GM11168 (cell line): ENCODE data around the gene CDK5RAP2.

Source experiments
- in situ Hi-C: fragments of 300-500 bp; cut with MboI; formaldehyde crosslinking; loops from one replicate; pipeline ENCODE4 v1.12.0; 2022; ENCODE audit warnings: low sequenced_read_pairs; ENCODE audit not compliant: unreplicated experiment

The CDK5RAP2 gene

DNA sequence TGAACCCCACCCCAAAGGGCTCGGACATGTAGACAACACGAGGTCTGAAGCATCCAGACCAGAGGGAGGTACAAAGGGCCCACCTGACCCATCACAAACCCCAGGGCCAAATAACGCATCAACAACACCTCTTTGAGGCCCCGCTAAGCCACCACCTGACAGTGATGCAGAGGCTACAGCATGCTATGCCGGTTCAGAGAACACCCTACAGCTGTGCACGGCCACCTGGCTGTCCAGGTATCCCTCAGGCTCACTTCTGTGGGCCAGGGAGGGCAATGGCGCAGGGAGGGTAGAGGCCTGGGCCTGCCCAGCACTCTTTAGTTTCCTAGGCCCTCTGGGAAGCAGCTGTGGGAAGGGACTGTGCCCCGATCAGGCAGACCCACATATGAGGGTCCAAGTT is 190.1 kb downstream of the CDK5RAP2 start:
- in situ Hi-C loops: no loop called here

DNA sequence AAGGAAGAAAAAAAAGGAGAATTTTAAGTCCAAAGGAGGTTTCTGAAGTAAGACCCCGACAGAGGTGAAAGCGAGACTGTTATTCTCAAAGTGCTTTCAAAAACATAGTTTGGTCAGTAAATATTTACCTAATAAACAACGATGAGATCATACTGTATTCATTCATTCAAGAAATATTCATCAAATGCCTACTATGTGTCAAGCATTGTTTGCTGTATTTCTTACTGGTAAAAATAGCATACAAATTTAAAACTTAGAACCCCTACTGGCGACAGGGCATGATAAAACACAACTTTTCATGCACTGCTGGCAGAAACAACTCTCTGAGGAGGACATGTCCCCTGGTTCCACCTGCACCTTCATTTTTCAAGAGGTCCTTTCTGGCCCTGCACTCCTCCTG is 190.7 kb downstream of the CDK5RAP2 start:
- in situ Hi-C loops: no loop called here

DNA sequence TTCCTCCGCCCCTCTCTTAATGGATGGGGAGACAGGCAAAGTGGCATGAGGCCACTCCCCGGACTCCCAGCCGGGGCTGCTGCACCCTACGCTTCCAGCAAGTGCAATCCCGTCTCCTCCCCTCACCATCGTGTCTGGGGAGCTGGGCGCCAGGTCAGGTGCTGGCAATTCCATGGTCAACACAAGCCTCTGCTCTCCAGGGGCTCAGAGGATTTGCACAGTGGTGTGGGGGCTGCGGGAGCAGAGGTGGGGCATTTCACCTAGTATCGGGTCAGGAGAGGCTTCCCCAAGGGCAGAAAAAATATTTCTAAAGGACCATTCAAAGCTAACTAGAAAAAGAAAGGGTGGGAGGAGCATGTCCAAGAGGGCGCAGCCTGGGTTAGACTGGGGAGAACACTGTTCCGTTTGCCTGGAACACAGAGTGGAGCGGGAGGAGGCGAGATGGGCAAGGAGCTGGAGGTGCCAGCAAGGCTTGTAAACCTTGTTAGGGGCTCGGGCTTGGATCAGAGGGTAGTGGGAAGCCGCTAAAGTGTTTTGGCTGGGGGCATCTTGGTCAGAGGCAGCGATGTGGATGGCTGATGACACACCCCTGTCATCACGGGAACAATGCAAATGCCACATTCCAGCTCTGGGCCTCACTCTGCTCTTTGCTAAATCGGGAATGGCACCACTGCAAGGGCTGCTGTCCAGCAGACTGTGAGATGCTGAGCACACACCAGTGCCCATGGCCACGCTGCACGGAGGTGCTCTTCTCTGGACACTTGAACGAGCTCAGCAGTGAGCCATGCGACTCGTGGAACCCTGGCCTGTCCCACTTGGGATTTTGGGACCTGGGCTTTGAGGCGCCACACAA is 191.7 kb downstream of the CDK5RAP2 start:
- in situ Hi-C loops: no loop called here

DNA sequence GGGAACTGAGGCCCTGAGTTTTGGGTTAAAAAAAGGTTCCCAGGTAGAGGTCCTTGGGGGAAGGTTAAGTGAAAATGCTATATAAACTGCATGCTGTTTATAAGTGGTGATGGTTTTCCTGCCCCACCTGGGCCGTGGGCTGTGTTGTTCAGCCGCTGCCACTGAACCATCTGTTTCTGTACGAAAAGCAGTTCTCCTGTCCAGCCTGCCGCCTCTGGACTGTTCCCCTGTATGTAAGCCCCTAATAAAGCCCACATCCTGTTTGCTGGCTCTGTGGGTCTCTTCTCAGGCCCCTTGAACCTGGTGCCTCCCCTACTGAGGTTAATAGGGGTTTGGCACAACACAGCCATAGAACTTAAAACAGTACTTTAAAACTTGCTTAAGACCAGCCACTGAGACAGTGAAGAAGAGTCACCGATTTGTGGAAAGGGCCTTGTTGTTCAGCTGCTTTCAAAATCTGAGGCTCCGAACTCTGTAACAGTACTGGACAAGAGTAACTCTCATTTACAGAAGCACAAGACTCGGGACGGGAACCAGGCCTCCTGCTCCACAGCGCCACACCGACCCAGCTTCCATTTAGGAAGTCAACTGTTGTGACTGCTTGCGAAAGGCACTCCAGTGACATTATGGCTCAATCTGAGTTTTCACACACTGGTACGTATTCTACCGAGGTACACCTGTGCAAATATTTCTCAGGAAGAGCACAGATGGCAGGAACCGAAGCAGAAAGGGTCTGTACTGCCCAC is 192.5 kb downstream of the CDK5RAP2 start:
- in situ Hi-C loops: no loop called here

DNA sequence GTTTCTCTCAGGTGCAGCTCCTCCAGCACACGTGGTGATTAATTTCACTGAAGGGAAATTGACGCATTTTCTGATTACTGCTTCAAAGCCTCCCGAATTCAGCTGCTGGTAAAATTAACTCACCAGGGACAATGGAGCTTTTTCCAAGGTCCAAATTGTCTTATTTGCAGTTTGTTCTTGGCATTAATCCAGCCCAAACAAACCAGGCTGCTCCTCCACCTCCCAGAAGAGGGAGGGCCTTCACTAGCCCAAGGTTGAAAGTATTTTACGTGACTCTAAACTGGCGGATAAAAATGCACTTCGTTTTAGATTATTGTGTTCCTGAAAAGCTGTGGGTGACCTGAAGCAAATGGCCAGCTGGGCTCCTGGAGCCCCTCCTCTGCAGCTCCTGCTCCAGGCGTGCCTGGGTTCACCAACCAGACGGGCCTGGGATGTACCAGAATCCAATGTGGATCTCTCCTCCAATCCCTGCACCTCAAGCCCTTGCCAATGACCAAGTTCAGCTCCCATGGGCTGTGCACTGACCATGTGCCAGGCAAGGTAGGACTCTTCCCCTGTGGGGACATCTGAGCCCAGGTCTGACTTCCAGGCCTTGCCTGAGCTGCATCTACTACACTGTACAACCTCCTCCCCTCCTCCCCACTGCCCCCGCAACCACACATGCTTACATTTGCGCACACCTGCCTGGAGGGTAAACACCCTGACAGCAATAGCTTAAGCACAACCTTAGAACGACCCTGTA is 193.4 kb downstream of the CDK5RAP2 start:
- in situ Hi-C loops: no loop called here

DNA sequence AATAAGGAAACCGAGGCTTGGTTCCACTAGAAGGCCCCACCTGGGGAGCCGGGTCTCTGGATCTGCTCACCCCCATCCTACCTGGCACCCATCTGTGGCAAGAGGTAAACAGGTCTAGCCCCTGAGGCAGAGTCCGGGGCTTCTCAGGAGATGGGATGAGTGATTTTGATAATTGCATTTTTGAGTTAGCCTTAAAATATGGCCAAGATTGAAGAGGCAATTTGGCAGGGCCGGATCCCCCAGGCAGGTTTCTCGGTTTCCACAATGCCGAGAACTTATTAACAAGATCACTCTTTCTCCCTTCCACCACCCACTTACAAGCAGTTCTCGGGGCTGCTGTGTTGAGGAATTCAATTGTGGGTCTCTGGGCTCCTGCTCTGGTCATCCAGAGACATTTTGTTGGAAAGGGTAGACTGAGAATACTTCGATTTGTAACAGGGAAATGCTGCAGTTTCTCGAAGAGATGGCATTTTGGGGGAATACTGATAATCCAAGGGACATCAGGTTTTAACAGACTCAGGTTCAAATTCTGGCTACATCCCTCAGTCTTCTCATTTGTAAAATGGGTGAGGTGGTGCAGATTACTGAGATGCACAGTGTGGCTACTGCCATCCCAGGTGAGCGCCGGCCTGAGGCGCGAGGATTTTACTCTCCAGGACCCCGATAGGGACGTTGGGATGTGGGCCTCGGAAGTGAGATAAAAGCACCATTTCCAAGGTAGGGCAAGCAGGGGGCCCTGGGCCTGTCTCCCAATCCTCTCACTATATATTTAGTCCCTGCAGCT is 194.2 kb downstream of the CDK5RAP2 start:
- in situ Hi-C loops: no loop called here

DNA sequence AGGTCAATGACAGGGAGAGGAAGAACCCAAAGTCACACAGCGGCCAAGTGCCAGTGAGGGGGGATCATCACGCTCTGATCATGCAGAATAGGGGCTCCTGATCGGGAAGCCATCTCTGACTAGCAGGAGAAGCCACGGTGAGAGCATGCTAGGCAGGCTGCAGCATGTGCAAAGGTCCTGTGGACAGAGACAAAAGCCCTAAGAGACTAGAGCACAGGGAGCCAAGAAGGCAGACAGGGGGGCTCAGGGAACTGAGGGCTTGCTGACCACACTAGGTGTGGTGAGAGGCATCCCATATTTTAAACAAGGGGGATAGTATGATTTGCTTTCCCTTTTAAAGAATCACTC is 195.1 kb downstream of the CDK5RAP2 start:
- in situ Hi-C loops: no loop called here

DNA sequence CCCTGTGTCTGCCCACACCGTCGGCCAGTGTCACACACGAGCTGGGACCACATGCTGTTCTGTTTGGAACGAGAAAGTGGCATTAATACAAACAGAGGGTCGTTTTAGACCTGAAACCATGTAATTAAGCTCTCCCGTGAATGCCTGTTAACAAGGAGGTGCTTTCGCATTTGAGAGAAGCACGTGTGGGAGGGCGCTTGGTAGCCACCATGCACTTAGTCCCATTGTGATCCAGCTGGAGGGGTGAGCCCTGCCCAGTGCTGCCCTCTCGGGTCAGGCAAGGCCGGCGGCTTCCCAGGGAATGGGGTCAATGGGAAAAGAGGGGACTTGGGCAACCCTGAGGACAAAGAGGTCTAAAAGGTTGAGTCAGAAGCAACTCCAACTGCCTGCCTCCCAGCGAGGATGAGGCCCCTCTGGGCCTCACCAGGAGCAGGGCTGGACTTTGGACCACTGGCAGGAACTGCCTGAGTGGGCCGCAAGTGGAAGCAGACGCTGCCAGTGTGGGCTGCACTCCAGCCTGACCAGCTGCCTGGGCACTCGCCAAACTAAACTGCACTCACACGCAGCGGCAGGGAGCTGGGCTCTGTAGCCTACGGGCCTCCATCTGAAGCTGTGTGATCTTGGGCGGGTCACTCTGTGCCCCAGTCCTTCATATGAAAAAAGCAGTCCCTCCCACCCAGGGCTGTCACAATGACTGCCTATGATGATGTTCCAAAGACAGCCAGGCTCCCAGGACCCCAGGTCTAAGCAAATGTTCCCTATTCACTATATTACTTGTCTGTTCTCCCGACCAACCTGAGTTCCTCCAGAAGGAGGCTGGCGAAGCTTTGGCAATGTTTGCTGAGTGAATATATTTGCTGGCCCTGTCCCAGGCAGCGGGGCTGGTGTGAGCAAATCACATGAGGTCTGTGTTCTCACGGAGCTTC is 195.7 kb downstream of the CDK5RAP2 start:
- in situ Hi-C loops: no loop called here

DNA sequence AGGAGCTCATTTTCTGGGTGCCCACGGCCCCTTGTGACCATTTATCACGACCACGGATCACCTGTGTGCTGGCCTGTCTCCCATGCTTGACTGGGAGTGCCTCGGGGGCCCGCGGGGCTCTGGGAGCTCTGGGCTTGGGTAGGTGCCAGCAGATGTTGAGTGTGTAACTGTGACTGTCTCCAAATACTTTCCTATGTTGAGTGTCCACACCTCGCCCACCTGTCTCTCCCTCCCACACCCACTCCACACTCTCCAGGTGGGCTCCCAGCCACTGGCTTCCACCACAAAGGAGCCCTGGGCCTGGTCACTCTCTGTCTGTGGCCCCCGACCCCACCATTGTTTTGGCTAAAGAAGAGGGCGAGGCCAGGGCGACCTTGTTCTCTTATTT is 196.4 kb downstream of the CDK5RAP2 start:
- in situ Hi-C loops: no loop called here

DNA sequence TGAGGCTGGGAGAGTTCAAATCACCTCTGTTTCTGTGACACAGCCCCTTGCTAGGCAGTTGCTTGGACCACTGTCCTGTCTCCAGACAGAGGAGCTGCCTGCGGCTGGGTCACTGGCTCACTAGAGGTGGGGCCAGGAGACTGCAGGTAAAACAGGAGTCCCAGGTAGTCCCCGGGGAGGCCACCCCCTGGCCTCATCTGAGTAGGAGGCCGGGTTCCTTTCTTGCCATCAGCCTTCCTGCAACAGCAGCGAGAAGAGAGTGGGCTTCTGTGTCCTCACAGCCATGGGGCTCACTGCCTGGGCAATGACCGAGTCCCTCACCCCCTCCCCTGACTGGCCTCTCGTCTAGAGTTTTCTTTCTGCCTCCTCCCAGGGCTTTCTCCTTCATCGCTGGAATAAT is 197.5 kb downstream of the CDK5RAP2 start:
- in situ Hi-C loops: no loop called here

DNA sequence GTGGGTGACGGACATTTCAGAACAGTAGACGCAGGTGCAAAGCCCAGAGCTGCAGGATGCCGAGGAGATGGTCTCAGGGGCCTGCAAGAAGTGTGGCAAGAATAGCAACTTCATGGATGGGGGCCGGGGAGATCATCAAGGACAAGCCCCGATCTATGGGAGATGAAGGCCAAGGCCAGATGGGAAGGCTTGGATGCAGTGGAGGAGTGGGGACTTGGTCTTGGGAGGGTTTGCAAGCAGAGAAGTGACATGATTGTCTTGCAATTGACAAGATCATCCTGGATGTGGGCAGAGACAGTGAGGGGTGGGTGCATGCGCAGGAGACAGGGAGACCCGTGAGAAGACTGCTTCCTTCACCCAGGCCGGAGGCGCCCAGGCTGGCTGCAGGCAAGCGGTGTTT is 198.1 kb downstream of the CDK5RAP2 start:
- in situ Hi-C loops: no loop called here

DNA sequence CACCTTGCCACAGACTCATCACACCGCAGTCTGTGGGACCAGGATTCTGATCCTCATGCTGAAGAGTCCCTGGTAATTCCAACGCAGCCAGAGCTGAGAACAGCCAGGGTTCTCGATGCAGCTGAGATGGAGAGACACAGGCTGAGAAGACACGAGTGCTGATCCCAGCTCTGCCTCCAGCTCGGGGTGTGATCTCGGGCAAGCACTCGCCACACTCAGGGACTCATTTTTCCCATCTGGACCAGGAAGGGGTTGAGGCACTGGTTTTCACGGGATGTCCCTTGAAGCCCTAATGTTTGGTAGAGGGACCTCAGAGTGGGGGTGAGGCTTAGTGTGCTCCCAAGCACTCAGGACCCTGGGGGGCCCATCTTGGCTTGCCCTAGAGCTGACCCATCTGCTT is 200.4 kb downstream of the CDK5RAP2 start:
- in situ Hi-C loops: no loop called here

DNA sequence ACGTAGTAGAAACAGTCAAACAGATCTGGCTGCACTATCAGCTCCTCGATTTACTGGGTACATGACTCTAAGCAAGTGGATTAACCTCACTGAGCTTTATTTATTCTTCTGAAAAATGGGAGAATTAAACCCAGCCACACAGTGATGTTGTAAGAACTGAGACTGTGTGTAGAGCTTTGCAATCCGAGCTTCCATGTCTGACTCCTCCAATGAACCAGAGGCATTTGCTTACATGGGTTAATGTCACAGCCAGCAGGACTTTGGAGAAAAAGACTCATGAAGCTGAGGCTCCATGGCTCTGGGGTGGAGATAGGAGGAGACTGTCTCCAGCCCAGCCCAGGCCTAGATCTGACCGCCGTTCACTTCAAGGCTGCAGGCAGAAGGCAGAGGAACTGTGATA is 201.3 kb downstream of the CDK5RAP2 start:
- in situ Hi-C loops: no loop called here

DNA sequence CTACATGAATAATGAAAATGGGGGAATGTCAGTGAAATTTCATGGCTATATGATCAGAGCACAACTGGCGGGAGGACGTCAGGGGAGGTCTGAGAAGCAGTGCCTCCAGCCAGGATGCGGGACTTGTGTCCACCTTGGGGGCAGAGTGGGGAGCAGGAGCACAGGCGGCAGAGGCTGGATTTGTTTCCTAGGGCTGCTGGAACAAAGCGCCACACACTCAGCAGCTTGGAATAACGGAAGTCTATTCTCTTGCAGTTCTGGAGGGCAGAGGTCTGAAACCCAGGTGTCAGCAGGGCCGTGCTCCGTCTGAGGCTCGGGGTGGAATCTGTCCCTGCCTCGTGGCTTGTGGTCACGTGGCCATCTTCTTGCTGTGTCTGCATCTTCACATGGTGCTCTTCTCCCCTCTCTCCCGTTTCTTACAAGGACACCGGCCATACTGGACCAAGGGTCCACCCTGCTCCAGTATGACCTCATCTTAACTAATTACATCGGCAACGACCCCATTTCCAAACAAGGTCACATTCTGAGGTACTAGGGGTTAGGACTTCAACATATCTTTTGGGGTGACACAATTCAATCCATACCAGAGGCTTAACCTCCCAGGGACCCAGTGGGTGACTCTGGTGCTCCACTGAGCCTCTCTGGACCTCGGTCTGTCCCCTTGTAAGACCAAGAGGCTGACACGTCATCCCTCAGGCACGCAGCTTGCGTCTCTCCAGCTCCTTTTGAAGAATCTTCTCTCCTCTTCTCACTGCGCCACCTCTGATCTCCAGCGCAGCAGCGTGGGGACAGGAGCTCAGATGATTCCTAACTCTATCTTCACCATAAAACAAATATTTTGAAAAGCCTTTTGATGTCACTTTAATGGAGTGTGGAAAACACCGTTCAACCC is 202.5 kb downstream of the CDK5RAP2 start:
- in situ Hi-C loops: no loop called here

DNA sequence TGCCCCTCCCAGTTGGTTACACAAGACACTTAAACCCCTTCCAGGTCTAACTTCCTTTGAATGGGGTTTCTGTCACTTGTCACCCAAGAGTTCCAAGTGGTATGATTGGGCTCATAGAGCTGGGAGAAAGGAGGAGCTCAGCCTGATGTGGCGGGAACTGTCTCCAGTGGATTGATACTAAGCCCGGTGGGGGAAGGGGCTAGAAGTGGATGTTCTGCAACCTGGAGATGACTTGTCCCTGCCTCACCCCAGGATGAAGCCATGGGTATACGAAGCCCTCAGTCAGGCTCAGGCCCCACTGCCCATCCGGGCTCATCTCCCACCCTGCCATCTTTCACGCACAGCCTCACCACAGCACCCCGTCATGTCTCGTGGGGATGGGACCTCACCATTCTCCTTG is 203.9 kb downstream of the CDK5RAP2 start:
- in situ Hi-C loops: no loop called here

DNA sequence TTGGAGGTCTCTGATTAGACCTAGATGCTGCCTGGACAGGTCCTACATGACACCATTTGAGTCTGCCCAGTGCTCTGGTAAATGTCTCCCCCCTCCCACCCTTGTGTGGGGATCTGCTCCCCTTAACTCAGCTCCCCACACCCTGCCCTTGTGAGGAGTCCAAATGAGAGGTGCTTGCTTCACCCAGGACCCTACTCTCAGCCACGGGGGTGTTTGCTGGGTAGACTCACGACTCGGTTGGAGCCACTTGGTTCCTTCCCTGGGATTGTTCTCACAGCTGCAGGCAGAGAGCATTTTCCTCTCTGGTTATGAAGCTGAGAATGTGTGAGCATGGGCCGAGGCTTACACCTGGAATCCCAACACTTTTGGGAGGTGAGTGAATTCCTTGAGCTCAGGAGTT is 204.7 kb downstream of the CDK5RAP2 start:
- in situ Hi-C loops: no loop called here

DNA sequence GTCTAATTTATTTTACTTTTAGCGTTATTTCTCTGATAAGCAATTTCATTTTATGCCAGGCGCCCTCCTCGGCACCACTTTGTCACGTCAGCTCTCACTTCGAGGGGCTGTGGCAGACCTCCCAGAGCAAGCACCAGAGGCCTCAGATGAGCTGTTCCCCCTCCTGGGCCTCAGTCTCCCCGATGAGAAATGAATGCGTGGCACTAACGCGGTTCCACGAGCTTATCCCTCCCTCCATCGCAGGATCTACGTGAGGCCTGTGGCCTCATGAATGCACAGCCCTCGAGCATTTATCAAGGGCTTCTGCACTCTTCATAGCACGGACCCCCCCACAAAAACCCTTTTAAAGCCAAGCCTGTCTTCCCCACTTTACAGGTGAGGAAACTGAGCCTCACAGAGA is 205.2 kb downstream of the CDK5RAP2 start:
- in situ Hi-C loops: no loop called here

DNA sequence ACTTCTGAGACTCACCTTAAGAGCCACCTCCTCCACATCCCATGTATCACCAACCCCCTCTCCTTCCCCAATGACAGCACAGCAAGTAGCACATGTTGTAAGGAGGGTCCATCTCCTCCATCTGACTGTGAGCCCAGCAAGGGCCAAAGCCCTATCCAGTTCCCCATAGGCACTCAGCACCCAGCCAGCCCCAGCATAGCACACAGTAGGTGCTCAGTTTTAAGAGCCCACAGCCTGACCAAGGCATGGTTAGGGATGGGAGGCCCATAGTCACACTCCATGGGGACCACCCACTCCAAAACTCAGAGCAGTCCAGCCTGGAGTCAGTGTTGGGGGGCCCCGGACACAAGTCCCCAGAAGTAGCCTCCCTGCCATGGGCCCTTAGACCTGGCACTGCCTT is 205.7 kb downstream of the CDK5RAP2 start:
- in situ Hi-C loops: no loop called here
